IMR-90 (cell line): Measurements from ENCODE around the gene PGAM4. TPM values are rescaled to one million over a fixed set of nuclear protein-coding genes. Genes with fewer than 3 reads are reported as not detected.
"Not testable (repeated sequence)": the region's sequence is repeated elsewhere in the genome, so short reads cannot be mapped to it uniquely, and the experiment has no call there.

Source experiments
- ATAC-seq: fragments of 200-7000 bp; cut with Tn5 transposase; 2 replicates; pipeline ENCODE4 v1.9.1; 2020; ENCODE audit warnings: low read depth, mild to moderate bottlenecking, moderate library complexity
- BruUV-seq: library from RNA; stranded (reverse); fragments of 400-500 nt; replicated peaks from 2 replicates; lab custom pipeline; 2021; lab: Mats Ljungman, UMichigan
- CTCF ChIA-PET: fragments of 300-600 bp; formaldehyde crosslinking; extraction: SDS; loops from one replicate; lab custom pipeline; 2021; ENCODE audit warnings: antibody characterized with exemption; lab: Yijun Ruan, JAX
- POLR2A ChIA-PET: fragments of 300-600 bp; sonication (Branson Sonifier 250); formaldehyde crosslinking; loops from one replicate; lab custom pipeline; 2022; ENCODE audit warnings: antibody characterized with exemption; ENCODE audit not compliant: unreplicated experiment; lab: Charles Lee
- DNase-seq: peaks from one replicate; pipeline ENCODE4 v3.0.0; 2013
- H2AFZ ChIP-seq: replicated peaks from 2 replicates; pipeline ENCODE3; 2013; ENCODE audit warnings: low read length, mild to moderate bottlenecking; ENCODE audit not compliant: poor library complexity
- H2AK5ac ChIP-seq: 2 replicates; pipeline ENCODE4 v1.6.1; 2013; ENCODE audit warnings: low read depth, low read length, inconsistent platforms
- H2AK9ac ChIP-seq: replicated peaks from 2 replicates; pipeline ENCODE3; 2013; ENCODE audit warnings: mild to moderate bottlenecking, low read depth, low read length, moderate library complexity; ENCODE audit not compliant: poor library complexity
- H2BK120ac ChIP-seq: 2 replicates; pipeline ENCODE4 v1.6.1; 2013; ENCODE audit warnings: low read depth, low read length, inconsistent platforms
- H2BK15ac ChIP-seq: 3 replicates; pipeline ENCODE4 v1.6.1; 2013; ENCODE audit warnings: low read depth, low read length, inconsistent platforms
- H2BK20ac ChIP-seq: 2 replicates; pipeline ENCODE4 v1.6.1; 2013; ENCODE audit warnings: low read depth, mild to moderate bottlenecking, inconsistent platforms, low read length, moderate library complexity
- H2BK5ac ChIP-seq: 2 replicates; pipeline ENCODE4 v1.6.1; 2013; ENCODE audit warnings: mild to moderate bottlenecking, low read depth, low read length, inconsistent platforms; ENCODE audit not compliant: poor library complexity, severe bottlenecking
- H3K14ac ChIP-seq: replicated peaks from 2 replicates; pipeline ENCODE4 v1.6.1; 2013; ENCODE audit warnings: low read depth, low read length, inconsistent platforms
- H3K18ac ChIP-seq: 2 replicates; pipeline ENCODE4 v1.6.1; 2013; ENCODE audit warnings: low read depth, low read length, control low read depth
- H3K23ac ChIP-seq: 2 replicates; pipeline ENCODE4 v1.6.1; 2013; ENCODE audit warnings: low read depth, low read length, inconsistent platforms
- H3K27ac ChIP-seq: 2 replicates; pipeline ENCODE4 v1.5.1; 2013; ENCODE audit warnings: mild to moderate bottlenecking, control low read depth, low read length; ENCODE audit not compliant: insufficient read depth
- H3K27me3 ChIP-seq: 2 replicates; pipeline ENCODE4 v1.6.1; 2013; ENCODE audit warnings: low read length; ENCODE audit not compliant: control insufficient read depth, insufficient read depth
- H3K36me3 ChIP-seq: 2 replicates; pipeline ENCODE4 v1.6.1; 2013; ENCODE audit warnings: low read length, mixed read lengths; ENCODE audit not compliant: control insufficient read depth, insufficient read depth
- H3K4ac ChIP-seq: 2 replicates; pipeline ENCODE4 v1.6.1; 2013; ENCODE audit warnings: low read depth, low read length, inconsistent platforms
- H3K4me1 ChIP-seq: 2 replicates; pipeline ENCODE4 v1.6.1; 2013; ENCODE audit warnings: low read length, mixed read lengths; ENCODE audit not compliant: control insufficient read depth, insufficient read depth
- H3K4me2 ChIP-seq: 2 replicates; pipeline ENCODE4 v1.6.1; 2013; ENCODE audit warnings: low read depth, mild to moderate bottlenecking, control low read depth, low read length, moderate library complexity
- H3K4me3 ChIP-seq: 2 replicates; pipeline ENCODE4 v1.5.1; 2013; ENCODE audit warnings: low read depth, mild to moderate bottlenecking, control low read depth, low read length, moderate library complexity; ENCODE audit not compliant: insufficient read depth
- H3K56ac ChIP-seq: 2 replicates; pipeline ENCODE4 v1.6.1; 2013; ENCODE audit warnings: low read length, inconsistent platforms; ENCODE audit not compliant: insufficient read depth; ENCODE audit errors: extremely low read depth
- H3K79me1 ChIP-seq, 2 experiments: 2 replicates each; pipeline ENCODE4 v1.6.1; 2013; ENCODE audit warnings: low read length in 2 of 2, inconsistent platforms in 1 of 2, low read depth in 1 of 2
- H3K9ac ChIP-seq: 2 replicates; pipeline ENCODE4 v1.6.1; 2013; ENCODE audit warnings: low read depth, low read length, control low read depth
- H3K9me1 ChIP-seq: 2 replicates; pipeline ENCODE4 v1.6.1; 2013; ENCODE audit warnings: low read length, inconsistent platforms; ENCODE audit not compliant: insufficient read depth
- H3K9me3 ChIP-seq: 2 replicates; pipeline ENCODE4 v1.6.1; 2013; ENCODE audit warnings: low read length; ENCODE audit not compliant: control insufficient read depth, insufficient read depth
- H4K20me1 ChIP-seq: 2 replicates; pipeline ENCODE4 v1.6.1; 2013; ENCODE audit warnings: low read length, inconsistent platforms; ENCODE audit not compliant: insufficient read depth
- H4K5ac ChIP-seq: 2 replicates; pipeline ENCODE4 v1.6.1; 2013; ENCODE audit warnings: mild to moderate bottlenecking, low read depth, low read length, control low read depth
- H4K8ac ChIP-seq, 2 experiments: 2 replicates each; pipeline ENCODE4 v1.6.1; 2013; ENCODE audit warnings: low read depth in 2 of 2, low read length in 2 of 2, control low read depth in 1 of 2, inconsistent platforms in 1 of 2
- H4K91ac ChIP-seq: 2 replicates; pipeline ENCODE4 v1.6.1; 2013; ENCODE audit warnings: low read depth, low read length, inconsistent platforms; ENCODE audit not compliant: insufficient read depth
- WGBS, 2 experiments: methylation state at CpG; one replicate each; pipeline versions ENCODE4 v1.1.5 to v1.1.7; 2013; ENCODE audit warnings: missing lambda C conversion rate in 2 of 2; ENCODE audit not compliant: insufficient read length in 1 of 2; ENCODE audit errors: extremely low coverage in 2 of 2; 5-methylcytosine and 5-hydroxymethylcytosine counted together
- dilution Hi-C: fragments of 300-500 bp; cut with HindIII; formaldehyde crosslinking; loops from one replicate; pipeline ENCODE4 v1.14.3; 2018; ENCODE audit warnings: low sequenced_read_pairs; ENCODE audit not compliant: unreplicated experiment
- in situ Hi-C: fragments of 300-500 bp; cut with MboI; formaldehyde crosslinking; loops from 3 replicates; pipeline ENCODE4 v1.14.3; 2019; ENCODE audit warnings: low sequenced_read_pairs, inconsistent platforms, mixed read lengths
- intact Hi-C: fragments of 100-400 bp; cut with micrococcal nuclease; formaldehyde crosslinking; loops from 2 replicates; pipeline ENCODE4 v1.10.0; 2022
- polyA plus RNA-seq, 3 experiments: library from polyadenylated mRNA; depleted of rRNA; stranded (reverse); fragments of >200 nt; gene quantifications; 2 replicates each; pipeline ENCODE4 v1.2.3, GENCODE V29; 2012; ENCODE audit warnings: low replicate concordance in 1 of 3
- total RNA-seq: library from RNA; depleted of rRNA; stranded (reverse); fragments of >200 nt; gene quantifications from 2 replicates; pipeline ENCODE4 v1.2.3, GENCODE V29; 2012

PGAM4 gene
- total and polyA plus RNA-seq, 2 of the 4 experiments (the other 2 are of a cell fraction), result 0.46 to 0.72 TPM

GRCh38 chrX:77945031-77945430 is 24.4 kb downstream of the PGAM4 start:
- H3K23ac ChIP-seq, H2AK5ac ChIP-seq, H4K20me1 ChIP-seq, H2BK5ac ChIP-seq, H4K5ac ChIP-seq, H3K9me1 ChIP-seq, H2BK20ac ChIP-seq, H3K4me3 ChIP-seq, H3K18ac ChIP-seq, POLR2A ChIA-PET, H3K56ac ChIP-seq, H3K4me1 ChIP-seq, H3K27ac ChIP-seq, H2AK9ac ChIP-seq, in situ Hi-C loops, H3K9ac ChIP-seq, CTCF ChIA-PET, DNase-seq, H3K79me1 ChIP-seq, BruUV-seq, H4K91ac ChIP-seq, H2BK120ac ChIP-seq, ATAC-seq, H3K4me2 ChIP-seq, H3K14ac ChIP-seq, intact Hi-C loops, H3K9me3 ChIP-seq, H3K36me3 ChIP-seq, H2AFZ ChIP-seq, H3K27me3 ChIP-seq, H3K4ac ChIP-seq, H2BK15ac ChIP-seq, H4K8ac ChIP-seq, dilution Hi-C loops: not testable (repeated sequence)
- no CpG with 5 or more reads among the region's 6 CpGs for WGBS, 2 experiments
